Type B pancreatic cell (in vitro differentiated cells): ENCODE data around the gene PLCB1. TPM values are rescaled to one million over a fixed set of nuclear protein-coding genes. Genes with fewer than 3 reads are reported as not detected.

Experiments
- DNase-seq: peaks from one replicate; pipeline ENCODE4 v3.0.0; 2021; ENCODE audit warnings: mixed read lengths; ENCODE audit not compliant: unreplicated experiment; ENCODE audit errors: extremely low spot score
- H3K27ac Mint-ChIP-seq: 2 replicates; pipeline ENCODE4 v1.8.0; 2021; ENCODE audit warnings: mild to moderate bottlenecking, mixed read lengths
- H3K27me3 Mint-ChIP-seq: 2 replicates; pipeline ENCODE4 v1.8.0; 2021; ENCODE audit warnings: mixed read lengths
- H3K36me3 Mint-ChIP-seq: 2 replicates; pipeline ENCODE4 v1.8.0; 2021; ENCODE audit warnings: mixed read lengths
- H3K4me1 Mint-ChIP-seq: one replicate; pipeline ENCODE4 v1.8.0; 2021; ENCODE audit warnings: mixed read lengths; ENCODE audit not compliant: unreplicated experiment
- H3K4me3 Mint-ChIP-seq: 2 replicates; pipeline ENCODE4 v1.8.0; 2021; ENCODE audit warnings: mild to moderate bottlenecking, mixed read lengths
- H3K9me3 Mint-ChIP-seq: 2 replicates; pipeline ENCODE4 v1.8.0; 2021; ENCODE audit warnings: mixed read lengths
- CTCF ChIP-seq: fragments of 200-600 bp; sonication (generic); conservative IDR thresholded peaks from 2 replicates; pipeline ENCODE4 v1.5.0; 2021; ENCODE audit warnings: antibody characterized with exemption, mild to moderate bottlenecking
- total RNA-seq: library from RNA; stranded (reverse); gene quantifications from 2 replicates; pipeline ENCODE4 v1.2.1, GENCODE V29; 2021; ENCODE audit warnings: low replicate concordance

PLCB1 gene
- total RNA-seq, 1 donor from 2014 or later: 17.9 TPM

GRCh38 chr20:8246153-8246552, 114.1 kb downstream of the PLCB1 start:
- TF ChIP-seq CTCF: no peak
- Mint-ChIP-seq H3K4me3 (no peak overlapping the region), H3K27ac (no peak overlapping the region), H3K9me3 (peaks cover 5% of the 10 kb centered on the region), H3K4me1 (peaks cover 25% of the 10 kb centered on the region), H3K36me3 (no peaks in the 10 kb centered on the region), H3K27me3 (no peaks in the 10 kb centered on the region)
- no peak for DNase-seq

DNA sequence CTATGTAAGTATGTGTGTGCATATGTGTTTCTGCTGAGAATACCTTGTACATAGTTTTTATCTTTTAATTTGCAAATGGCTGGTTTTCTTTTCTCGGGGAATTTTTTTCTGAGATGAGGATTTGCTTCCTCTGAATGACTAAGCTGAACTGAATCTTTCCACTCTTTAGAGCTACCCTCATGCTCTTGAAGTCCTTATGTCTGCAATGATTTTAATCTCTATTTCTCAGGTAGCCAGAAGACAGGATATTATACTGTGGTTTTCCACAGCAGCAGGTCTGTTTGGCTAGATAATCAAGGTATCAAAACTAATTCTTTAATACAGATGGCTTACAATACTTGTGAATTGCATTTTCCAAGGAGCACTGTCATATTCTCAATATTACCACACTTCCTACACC, 114.7 kb downstream of the PLCB1 start:
- H3K27me3 Mint-ChIP-seq: no peaks in the 10 kb centered on the region
- no peaks in the 10 kb centered on the region for H3K36me3 Mint-ChIP-seq
- H3K9me3 Mint-ChIP-seq: peaks cover 5% of the 10 kb centered on the region
- no peak for TF ChIP-seq CTCF
- no peak for DNase-seq
- H3K4me1 Mint-ChIP-seq: peaks cover 30% of the 10 kb centered on the region
- H3K4me3 Mint-ChIP-seq: no peak overlapping the region
- H3K27ac Mint-ChIP-seq: no peak overlapping the region

- peaks cover 32% of the 10 kb centered on the region for H3K4me1 Mint-ChIP-seq
- H3K9me3 Mint-ChIP-seq: peaks cover 5% of the 10 kb centered on the region
- TF ChIP-seq CTCF: no peak
- H3K36me3 Mint-ChIP-seq: no peaks in the 10 kb centered on the region
- no peaks in the 10 kb centered on the region for H3K27me3 Mint-ChIP-seq
- no peak overlapping the region for H3K4me3 Mint-ChIP-seq
- H3K27ac Mint-ChIP-seq: no peak overlapping the region
- DNase-seq: no peak
These were observed 116.0 kb downstream of the PLCB1 start for GRCh38 chr20:8248051-8248450.

GRCh38 chr20:8249634-8250033, 117.6 kb downstream of the PLCB1 start:
- Mint-ChIP-seq H3K4me3 (peak overlapping the region; percentile 32), H3K9me3 (peaks cover 5% of the 10 kb centered on the region), H3K4me1 (peaks cover 28% of the 10 kb centered on the region), H3K27ac (no peak overlapping the region), H3K36me3 (no peaks in the 10 kb centered on the region), H3K27me3 (no peaks in the 10 kb centered on the region)
- TF ChIP-seq CTCF: no peak
- DNase-seq: no peak

- Mint-ChIP-seq H3K4me1 (peaks cover 22% of the 10 kb centered on the region), H3K27me3 (no peaks in the 10 kb centered on the region), H3K9me3 (no peaks in the 10 kb centered on the region), H3K36me3 (no peaks in the 10 kb centered on the region), H3K27ac (peak overlapping the region; percentile 32), H3K4me3 (peak overlapping the region; percentile 56)
- no peak for DNase-seq
- TF ChIP-seq CTCF: no peak
These were observed 118.6 kb downstream of the PLCB1 start for GRCh38 chr20:8250539-8251200.
